ENCODE data around the gene ABCE1.

The ABCE1 gene

GRCh38 chr4:145155268-145155870, 57.3 kb downstream of the ABCE1 start:
- Histone ChIP-seq H3K4me3 (no peak overlapping the region), H3K27ac (no peak overlapping the region)
- DNase-seq (ENCODE audit: low spot score): no peak
- no peak for TF ChIP-seq CTCF (IDR thresholded peaks at IDR 0.05)

- no peak for TF ChIP-seq CTCF (IDR thresholded peaks at IDR 0.05)
- no peak overlapping the region for H3K27ac ChIP-seq
- no peak for DNase-seq (ENCODE audit: low spot score)
- H3K4me3 ChIP-seq: no peak overlapping the region
These were observed 58.9 kb downstream of the ABCE1 start for GRCh38 chr4:145156986-145157385.

- no peak overlapping the region for H3K27ac ChIP-seq
- no peak for DNase-seq (ENCODE audit: low spot score)
- H3K4me3 ChIP-seq: no peak overlapping the region
- no peak for TF ChIP-seq CTCF (IDR thresholded peaks at IDR 0.05)
These were observed 63.4 kb downstream of the ABCE1 start for GRCh38 chr4:145161549-145161948.

- no peak for TF ChIP-seq CTCF (IDR thresholded peaks at IDR 0.05)
- no peak for DNase-seq (ENCODE audit: low spot score)
- H3K4me3 ChIP-seq: no peak overlapping the region
- H3K27ac ChIP-seq: no peak overlapping the region
These were observed 69.8 kb downstream of the ABCE1 start for GRCh38 chr4:145167887-145168286.

- no peak for DNase-seq (ENCODE audit: low spot score)
- Histone ChIP-seq H3K4me3 (no peak overlapping the region), H3K27ac (no peak overlapping the region)
- no peak for TF ChIP-seq CTCF (IDR thresholded peaks at IDR 0.05)
These were observed 70.6 kb downstream of the ABCE1 start for GRCh38 chr4:145168581-145169187.

GRCh38 chr4:145170223-145170622, 72.1 kb downstream of the ABCE1 start:
- no peak for DNase-seq (ENCODE audit: low spot score)
- Histone ChIP-seq H3K4me3 (no peak overlapping the region), H3K27ac (no peak overlapping the region)
- TF ChIP-seq CTCF (IDR thresholded peaks at IDR 0.05): no peak

GRCh38 chr4:145171911-145172310, 73.8 kb downstream of the ABCE1 start:
- no peak for TF ChIP-seq CTCF (IDR thresholded peaks at IDR 0.05)
- DNase-seq (ENCODE audit: low spot score): no peak
- H3K27ac ChIP-seq: no peak overlapping the region
- H3K4me3 ChIP-seq: no peak overlapping the region

Data from coronary artery (tissue), 2 donors.